ENCODE results near the gene NFIB.

The NFIB gene

DNA sequence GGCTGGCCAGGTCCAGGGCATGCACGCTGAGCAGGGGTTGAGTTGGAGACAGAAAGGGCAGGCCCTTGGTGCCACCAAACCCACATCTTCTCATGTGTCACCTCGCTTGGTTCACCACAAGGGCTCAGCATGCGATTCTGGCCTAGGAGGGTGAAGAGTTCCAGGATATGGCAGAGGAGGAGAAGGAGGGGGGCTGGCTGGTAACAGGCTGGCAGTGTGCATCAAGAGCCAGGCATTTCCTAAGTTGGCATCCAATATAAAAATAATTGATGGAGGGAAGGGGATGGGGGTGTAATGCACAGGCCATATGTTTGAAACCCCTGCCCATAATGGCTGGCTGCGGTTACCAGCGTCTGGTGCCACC, 255.6 kb downstream of the NFIB start:
- DNase-seq = no peak

DNA sequence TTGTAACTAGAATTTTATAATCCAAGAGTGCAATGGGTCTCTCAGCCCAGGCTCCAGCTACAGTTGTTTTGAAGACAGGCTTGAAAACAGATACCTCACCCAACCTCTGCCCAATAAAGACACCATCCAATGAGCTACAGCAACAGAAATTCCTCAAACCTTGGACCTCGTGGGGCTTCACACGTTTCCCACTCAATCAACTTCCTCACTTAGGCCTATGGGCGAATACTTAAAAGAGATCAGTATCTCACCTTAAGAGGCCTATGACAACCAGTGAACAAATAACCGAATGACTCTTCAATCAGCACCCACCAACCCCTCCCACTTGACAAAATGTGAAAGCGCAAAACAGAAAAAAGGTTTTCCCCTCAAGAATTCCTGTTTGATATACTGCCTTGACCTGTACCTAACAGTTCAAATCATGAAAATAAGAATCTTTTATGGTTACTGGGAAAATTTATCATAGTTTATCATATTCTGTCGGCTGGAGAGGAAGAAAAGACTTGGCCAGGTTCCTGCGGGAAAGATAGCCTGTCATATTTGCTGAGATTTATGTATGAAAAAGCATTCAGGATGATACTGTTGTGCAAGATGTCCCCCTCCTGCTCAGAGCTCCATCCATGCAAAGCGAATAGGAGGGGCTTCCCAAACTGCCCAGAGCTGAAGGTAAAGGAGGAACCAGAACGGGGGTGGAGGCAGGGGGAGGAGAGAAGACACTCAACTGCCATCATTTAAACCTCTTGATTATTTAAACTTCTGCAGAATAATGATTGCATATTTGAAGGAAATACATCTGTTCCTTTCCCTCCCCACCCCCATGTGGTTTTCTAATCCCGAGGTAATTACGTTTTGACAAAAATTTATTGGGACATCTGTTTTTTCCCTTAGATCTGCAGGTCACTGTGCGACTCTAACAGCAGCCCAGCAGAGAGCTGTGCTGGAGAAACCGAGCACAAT, 256.3 kb downstream of the NFIB start:
- no peak for DNase-seq

DNA sequence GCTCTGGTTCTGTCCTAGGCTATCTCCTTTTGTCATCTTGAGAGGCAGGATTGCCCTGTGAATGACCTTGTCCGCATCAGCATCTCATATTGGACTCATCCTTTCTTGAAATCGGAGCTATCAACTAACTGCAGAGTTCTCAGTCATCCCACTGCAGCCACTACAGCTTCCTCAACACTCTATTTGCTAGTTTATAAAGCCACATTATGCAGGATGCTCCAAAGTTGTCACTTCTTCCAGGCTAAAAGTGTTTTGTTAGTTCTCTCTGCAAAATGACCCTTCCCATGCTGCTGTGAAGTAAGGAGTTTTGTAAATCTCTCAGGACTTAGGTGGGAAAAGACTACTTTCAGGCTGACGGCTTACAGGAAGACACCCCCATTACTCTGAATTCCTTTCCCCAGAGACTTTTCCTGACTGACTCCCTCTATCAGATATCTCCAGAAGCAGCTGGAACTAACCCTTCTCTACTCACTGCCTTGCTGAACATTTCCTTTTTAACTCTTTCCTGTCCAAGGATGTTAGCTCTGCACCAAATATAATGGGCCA, 257.6 kb downstream of the NFIB start:
- no peak for DNase-seq

DNA sequence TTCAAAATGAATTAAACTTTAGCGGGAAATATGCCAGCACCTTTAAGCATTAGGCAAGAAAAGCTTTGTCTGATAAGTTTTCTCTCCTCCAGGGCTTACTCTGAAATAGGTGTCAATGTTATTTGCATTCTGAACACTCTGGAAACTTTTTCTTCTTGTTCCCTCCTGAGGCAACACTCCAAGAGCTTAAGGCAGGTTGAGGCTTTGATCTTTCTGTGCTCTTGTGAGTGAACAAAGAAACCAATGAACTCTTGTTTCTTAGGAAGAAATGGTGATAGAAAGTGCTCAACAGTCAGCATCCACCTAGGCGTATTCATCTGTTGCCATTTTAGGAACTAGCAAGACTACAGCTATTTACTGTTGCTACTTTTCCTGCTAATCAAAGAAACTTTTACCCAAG, 259.8 kb downstream of the NFIB start:
- no peak for DNase-seq

GRCh38 chr9:14052359-14052758, 261.6 kb downstream of the NFIB start:
- no peak for DNase-seq

DNA sequence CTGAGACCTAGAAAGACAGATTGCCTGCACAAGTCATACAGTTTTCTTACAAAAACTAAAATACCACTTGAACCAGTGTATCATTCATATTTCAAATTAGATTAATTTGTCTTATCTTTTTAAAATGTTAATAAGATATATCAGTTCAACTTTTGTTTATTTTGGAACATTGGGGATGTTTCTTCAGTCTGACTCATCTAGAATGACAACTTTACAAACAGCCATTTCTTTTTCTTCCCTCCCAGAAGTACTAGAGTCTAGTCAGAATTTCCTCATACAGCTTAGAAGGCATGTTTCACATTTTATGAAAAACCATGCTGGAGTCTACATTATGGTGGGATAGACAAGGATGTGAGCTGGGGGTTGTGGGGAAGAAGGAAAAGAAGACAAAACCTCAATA, 262.5 kb downstream of the NFIB start:
- no peak for DNase-seq

- DNase-seq = no peak
Observed at GRCh38 chr9:14043483-14043882, 270.5 kb downstream of the NFIB start.

GRCh38 chr9:14037331-14037730, 276.6 kb downstream of the NFIB start:
- DNase-seq = no peak

GRCh38 chr9:14033067-14033466, 280.9 kb downstream of the NFIB start:
- DNase-seq = no peak

All from NCI-H2227 treated with DMSO at 0.1 percent for 48 hours (cell line).